ENCODE data around the gene LCN10. TPM values are rescaled to one million over a fixed set of nuclear protein-coding genes. Genes with fewer than 3 reads are reported as not detected.
"Not testable (repeated sequence)": the region's sequence is repeated elsewhere in the genome, so short reads cannot be mapped to it uniquely, and the experiment has no call there.

LCN10 gene
- total RNA-seq, 2 donors from 2014 or later, result 9.2 to 10.0 TPM

DNA sequence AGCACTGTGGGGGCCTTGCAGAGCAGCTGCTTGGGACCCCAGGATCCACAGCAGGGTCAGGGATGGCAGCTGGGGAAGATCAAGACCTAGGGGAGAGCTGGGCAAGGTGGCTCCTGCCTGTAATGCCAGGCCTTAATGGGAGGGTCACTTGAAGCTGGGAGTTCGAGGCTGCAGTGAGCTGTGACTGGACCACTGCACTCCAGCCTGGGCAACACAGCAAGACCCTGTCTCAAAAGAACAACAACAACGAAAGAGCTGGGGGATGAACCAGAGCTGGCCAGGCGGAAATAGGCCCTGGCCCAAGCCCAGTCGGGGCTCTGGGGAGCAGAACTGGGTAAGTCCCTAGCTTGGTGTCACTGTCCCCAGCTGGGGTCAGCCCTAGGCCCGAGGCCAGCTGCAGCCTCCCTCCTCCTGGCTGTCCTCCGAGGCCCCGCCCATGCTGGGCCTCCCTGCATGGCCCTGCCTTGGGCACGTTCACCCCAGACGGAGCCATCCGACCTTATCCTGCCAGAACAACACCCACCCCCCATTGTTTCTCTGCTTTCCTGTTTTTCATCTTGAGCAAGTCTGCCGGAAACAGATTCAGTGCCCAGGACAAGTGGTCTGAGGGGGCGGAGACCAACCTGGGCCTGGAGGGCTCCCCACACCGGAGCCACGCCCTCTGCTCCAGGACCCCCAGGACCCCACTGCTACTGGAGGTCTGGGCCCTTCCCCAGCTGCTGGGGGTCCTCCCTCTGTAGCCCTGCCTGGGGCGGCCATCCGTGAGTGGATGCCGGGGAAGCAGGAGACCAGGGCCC, 28.4 kb downstream of the LCN10 start:
- DNase-seq (ENCODE audit: low spot score), result no peak
- intact Hi-C loops (cut with DNase I), result no loop called here

- no peak for DNase-seq (ENCODE audit: low spot score)
- intact Hi-C loops (cut with DNase I), result no loop called here
These were observed 29.2 kb downstream of the LCN10 start for GRCh38 chr9:136713550-136713949.

GRCh38 chr9:136712690-136713544, 29.8 kb downstream of the LCN10 start:
- no peak for DNase-seq (ENCODE audit: low spot score)
- intact Hi-C loops (cut with DNase I), result no loop called here

DNA sequence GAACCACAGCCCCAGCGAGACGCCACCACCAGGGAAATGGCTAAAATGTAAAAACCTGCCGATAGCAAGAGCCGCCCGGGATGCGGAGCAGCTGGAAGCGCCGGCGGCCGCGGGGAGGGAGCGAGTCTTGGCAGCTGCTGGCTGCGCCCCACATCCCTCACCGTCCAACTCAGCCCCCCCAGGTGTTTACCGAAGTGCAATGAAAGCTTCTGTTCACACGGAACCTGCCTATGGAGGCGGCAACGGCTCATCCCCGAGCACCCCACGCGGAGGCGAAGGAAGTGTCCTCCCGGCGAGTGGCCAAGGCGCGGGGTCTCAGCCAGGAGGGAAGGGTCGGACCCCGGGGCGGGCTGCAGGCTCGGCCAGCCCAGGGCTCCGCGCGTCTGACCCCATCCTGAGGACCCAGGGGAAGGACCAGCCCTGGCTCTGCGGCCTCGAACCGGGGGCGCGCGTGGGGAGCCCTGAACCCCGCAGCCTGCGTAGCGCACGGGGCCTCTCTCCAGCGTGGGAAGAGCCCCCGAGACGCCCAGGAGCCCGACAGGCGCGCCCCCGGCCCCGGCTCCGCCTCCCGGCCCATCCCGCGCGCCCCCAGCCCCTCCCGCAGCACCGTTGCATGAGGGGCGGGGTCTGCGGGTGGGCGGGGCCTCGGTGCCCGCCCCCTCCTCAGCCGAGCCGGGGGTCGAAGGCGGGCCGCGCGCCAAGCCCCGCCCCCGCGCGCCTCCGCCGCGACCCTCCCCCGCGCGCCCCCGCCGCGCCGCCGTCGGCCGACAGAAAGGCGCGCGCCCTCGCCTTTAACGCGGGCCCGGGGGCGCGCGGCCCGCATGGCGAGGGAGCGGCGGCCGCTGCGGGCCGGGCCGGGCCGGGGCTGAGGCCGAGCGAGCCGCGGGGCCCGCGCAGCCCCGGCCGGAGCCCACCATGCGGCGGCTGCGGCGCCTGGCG, 30.7 kb downstream of the LCN10 start, which contains the start of gene DIPK1B:
DIPK1B (plus strand) TSS at position 822 of the 939 bp plus-strand sequence; CDS start at position 916, 94 bp downstream.
- intact Hi-C loops (cut with DNase I), result no loop called here
- no peak for DNase-seq (ENCODE audit: low spot score)

GRCh38 chr9:136711219-136711648, 31.5 kb downstream of the LCN10 start:
- intact Hi-C loops (cut with DNase I); DNase-seq (ENCODE audit: low spot score): not testable (repeated sequence)

GRCh38 chr9:136710543-136710942, 32.2 kb downstream of the LCN10 start:
- DNase-seq (ENCODE audit: low spot score), result no peak
- intact Hi-C loops (cut with DNase I), result no loop called here

- DNase-seq (ENCODE audit: low spot score), result no peak
- intact Hi-C loops (cut with DNase I), result no loop called here
These were observed 33.2 kb downstream of the LCN10 start for GRCh38 chr9:136709454-136710109.

DNA sequence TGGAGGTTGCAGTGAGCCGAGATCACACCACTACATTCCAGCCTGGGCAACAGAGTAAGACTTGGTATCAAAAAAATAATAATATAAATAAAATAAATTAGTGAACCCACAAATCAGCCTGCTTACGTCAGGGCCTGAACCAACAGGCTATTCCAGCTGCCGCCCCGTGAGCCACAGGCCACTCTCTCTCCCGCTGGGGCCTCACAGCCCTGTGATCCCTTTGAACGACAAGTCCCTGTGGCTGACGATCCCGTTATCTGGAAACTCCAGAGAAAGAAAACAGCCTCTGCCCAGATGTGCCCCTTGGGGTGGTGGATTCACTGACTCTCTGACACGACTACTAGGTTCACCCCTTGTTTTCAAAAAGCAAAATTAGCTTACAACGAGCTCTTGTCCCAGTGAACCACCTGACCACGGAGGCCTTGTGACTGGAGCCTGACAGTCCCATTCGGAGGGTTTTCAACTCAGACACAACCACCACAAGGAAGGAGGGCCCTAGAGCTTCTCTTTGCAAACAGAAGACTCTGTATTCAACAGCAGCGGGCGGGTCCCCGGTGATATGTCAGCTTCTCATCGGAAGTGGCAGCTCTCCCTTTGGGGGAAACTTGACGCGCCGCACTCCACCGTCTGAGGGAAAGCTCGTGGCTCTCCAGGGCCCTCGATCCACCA, 34.8 kb downstream of the LCN10 start:
- DNase-seq (ENCODE audit: low spot score), result no peak
- intact Hi-C loops (cut with DNase I), result no loop called here

GRCh38 chr9:136707011-136707410, 35.7 kb downstream of the LCN10 start:
- no peak for DNase-seq (ENCODE audit: low spot score)
- intact Hi-C loops (cut with DNase I), result no loop called here

- intact Hi-C loops (cut with DNase I), result no loop called here
- DNase-seq (ENCODE audit: low spot score), result no peak
These were observed 37.2 kb downstream of the LCN10 start for GRCh38 chr9:136705564-136705963.

DNA sequence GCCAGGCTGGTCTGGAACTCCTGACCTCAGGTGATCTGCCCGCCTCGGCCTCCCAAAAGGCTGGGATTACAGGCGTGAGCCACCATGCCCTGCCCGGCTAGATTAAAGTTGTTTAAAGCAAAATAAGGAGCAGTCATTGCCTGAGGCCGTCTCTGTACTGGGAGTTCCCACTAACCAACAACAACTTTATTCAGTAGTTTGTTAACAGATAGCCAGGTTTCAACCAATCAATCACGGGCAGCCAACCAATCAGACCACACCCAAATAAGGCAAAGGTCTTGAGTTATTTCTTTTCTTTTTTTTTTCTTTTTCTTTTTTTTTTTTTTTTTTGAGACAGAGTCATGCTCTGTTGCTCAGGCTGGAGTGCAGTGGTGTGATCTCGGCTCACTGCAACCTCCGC, 38.0 kb downstream of the LCN10 start:
- intact Hi-C loops (cut with DNase I); DNase-seq (ENCODE audit: low spot score): not testable (repeated sequence)

- intact Hi-C loops (cut with DNase I), result no loop called here
- no peak for DNase-seq (ENCODE audit: low spot score)
These were observed 39.4 kb downstream of the LCN10 start for GRCh38 chr9:136703276-136703860.

DNA sequence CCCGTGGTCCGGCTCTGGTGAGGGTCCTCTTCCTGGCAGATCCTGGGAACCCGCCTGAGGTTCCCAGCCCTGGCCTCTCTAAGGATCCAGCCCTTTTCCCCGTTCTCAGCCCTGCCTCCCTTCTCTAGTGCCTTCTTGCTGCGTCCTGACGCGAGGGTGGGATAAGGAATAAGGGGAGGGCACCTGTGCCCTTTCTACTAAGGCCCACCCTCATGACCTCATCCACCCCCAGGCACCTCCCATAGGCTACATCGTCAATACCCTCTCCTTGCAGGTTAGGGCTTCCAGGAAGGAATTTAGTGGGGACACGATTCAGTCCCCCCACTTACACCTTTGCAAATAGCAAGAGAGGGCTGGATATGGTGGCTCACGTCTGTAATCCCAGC, 41.1 kb downstream of the LCN10 start:
- no peak for DNase-seq (ENCODE audit: low spot score)
- intact Hi-C loops (cut with DNase I), result no loop called here

DNA sequence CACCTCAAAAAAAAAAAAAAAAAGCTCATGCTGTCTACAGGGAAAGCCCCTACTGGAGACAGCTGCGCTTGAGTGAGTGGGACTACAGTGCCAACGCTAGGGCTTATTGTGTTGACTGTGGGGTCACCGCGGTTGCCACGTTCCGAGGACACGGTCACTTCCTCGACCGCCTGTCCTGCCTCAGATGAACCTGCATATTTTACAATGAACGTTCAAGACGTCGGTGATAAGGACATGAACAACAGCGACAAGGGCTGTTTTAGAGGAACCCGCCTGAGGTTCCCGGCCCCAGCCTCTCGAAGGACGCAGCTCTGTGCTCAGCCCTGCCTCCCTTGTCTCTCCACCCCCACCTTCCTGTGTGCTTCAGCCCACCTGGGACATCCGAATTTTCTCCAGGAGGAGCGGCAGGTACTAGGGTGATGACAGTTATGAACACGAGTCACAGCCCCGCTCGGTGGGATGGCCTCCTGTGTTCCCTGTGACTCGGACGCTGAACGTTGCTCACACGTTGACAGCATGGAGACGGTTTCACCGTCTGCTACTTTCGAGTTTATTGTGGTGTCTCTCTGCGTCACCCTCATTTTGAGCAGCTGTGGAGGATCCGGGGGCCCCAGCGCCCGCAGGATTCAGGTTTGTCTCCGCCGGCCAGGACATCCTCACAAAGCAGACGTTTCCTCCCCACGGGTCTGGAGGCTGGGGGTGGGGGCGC, 41.6 kb downstream of the LCN10 start:
- DNase-seq (ENCODE audit: low spot score), result no peak
- intact Hi-C loops (cut with DNase I), result no loop called here

GRCh38 chr9:136700304-136700703, 42.4 kb downstream of the LCN10 start:
- no peak for DNase-seq (ENCODE audit: low spot score)
- intact Hi-C loops (cut with DNase I), result no loop called here

DNA sequence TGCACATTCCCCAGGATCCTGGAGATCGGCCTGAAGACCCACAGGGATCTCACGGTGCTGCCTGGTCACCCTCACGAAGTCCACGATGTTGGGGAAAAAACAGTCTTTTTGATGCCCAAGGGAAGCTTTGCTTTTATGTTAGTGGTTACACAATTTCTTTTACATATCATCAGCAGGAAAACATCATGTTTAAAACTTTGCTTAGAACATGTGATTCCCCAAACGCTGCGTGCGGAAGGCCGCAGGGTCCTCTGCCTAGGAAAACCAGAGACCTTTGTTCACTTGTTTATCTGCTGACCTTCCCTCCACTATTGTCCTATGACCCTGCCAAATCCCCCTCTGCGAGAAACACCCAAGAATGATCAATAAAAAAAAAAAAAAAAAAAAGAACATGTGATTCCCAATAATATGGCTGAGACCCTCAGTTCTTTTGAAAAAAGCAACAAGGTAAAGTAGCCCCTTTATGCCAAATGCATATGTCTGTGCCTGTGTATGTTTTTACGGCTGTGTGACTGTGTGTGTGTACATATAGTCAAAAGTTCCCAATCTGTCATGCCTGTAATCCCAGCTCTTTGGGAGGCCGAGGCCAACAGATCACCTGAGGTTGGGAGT, 44.0 kb downstream of the LCN10 start:
- DNase-seq (ENCODE audit: low spot score), result no peak
- intact Hi-C loops (cut with DNase I), result no loop called here
